SKM-1 treated with dmso at 0.1 percent for 144 hours (cell line): ENCODE measurements around the gene TMEM54.
A peak's percentile ranks its signal among the peaks of the same experiment; 100 is the strongest.

Experiments used
- DNase-seq: peaks from one replicate; lab custom pipeline; 2025; ENCODE audit not compliant: unreplicated experiment; lab: John Stamatoyannopoulos, UW

The TMEM54 gene

DNA sequence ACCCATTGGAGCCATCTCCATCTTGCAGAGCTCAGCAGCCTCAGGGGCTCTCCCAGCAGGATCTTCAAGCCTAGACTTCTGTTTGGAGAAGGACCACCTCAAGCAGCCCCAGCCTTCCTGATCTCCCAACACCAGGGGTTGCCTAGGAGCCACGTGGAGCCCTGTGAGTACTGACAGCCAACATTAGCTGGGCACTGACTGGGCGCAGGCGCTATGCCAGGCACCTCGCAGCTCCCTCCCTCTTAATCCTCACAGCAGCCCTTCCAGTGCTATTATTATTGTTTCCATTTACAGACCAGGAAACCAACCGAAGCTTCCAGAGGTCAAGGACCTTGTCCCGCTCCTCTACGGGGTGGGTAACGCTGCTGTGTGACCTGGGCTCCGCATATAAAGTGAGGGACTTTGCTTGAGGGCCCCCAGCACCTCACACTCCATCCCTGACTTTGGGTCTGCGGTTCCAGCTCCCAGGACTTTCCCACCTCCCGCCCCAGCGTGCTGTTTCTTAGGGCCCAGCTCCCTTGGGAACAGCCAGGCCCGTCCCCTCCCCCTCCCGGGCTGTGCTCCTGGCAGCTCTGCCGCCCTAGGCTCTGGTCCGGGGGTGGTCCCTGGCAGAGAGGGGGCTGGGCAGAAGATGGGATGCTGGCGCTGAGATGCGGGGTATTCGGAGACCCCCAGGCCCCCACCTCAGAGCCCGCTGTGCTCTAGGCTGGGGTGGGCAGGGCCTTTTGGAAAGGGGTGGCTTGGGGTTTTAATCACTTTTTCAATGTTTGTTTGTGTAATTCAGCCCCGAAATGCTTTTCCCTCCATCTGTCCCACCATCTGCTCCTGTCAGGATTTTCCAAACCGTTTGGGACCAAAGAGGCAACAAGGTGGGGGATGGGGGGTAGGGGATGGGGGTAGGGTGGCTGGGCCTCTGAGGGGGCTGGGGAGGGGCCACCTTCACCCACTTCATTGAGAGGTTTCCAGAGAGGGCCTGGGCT lies 19.0 kb downstream of the TMEM54 start:
- no peak for DNase-seq

DNA sequence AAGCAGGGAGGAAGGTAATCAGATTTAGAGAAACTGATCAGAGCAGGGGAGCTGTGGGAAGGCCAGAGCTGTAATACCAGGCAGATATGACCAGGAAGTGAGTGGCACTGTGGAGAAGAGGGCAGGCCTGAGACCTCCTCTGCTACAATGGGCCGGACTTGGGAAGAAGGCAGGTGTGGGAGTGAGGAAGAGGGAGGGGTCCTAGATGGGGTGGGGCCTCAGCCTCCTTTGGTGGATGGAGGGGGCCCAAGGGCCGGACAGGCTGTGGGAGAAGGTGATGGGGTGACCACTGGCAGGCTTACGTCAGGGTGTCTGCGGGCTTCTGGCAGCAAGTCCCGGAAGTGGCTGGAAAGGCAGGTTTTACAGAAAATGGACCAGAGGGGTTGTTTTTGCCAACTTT lies 19.9 kb downstream of the TMEM54 start:
- no peak for DNase-seq

DNA sequence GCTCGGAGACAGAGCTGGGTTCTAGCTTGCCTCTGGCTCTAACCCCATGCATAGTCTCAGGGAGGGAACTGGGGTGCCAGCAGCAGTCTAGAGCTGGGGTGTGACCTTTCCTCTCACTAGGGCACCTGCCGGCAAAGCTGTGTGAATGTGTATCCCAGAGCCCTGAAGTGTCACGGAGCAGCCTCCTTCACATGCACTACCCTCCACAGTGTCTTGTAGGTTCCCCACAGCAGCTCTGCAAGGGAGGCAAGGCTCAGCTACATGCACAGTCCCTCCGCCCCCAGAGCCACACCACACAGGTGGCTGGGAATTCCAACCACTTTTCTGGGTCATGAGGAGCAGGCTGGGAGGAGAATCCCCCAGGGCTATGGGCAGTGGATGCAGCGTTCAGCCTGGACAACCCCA lies 22.6 kb downstream of the TMEM54 start:
- DNase-seq, result no peak

DNA sequence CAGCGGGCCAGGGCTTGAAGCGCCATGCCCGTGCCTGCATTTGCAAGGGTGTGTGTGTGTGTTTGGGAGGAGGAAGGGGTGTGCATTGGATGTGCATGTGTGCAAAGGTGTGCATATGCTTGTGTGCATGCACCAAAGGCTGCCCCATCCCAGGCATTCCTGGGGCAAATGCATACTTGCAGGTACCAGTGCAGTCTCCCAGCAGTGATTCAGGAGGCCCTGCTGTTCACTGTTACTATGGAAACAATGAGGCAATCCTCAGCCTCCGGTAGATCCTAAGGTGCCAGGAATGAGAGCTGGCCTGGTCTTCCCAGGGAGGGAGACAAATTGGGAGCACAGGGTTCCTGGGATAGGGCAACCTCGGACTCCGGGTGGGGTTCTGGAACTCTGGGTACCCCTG lies 23.0 kb downstream of the TMEM54 start:
- no peak for DNase-seq

DNA sequence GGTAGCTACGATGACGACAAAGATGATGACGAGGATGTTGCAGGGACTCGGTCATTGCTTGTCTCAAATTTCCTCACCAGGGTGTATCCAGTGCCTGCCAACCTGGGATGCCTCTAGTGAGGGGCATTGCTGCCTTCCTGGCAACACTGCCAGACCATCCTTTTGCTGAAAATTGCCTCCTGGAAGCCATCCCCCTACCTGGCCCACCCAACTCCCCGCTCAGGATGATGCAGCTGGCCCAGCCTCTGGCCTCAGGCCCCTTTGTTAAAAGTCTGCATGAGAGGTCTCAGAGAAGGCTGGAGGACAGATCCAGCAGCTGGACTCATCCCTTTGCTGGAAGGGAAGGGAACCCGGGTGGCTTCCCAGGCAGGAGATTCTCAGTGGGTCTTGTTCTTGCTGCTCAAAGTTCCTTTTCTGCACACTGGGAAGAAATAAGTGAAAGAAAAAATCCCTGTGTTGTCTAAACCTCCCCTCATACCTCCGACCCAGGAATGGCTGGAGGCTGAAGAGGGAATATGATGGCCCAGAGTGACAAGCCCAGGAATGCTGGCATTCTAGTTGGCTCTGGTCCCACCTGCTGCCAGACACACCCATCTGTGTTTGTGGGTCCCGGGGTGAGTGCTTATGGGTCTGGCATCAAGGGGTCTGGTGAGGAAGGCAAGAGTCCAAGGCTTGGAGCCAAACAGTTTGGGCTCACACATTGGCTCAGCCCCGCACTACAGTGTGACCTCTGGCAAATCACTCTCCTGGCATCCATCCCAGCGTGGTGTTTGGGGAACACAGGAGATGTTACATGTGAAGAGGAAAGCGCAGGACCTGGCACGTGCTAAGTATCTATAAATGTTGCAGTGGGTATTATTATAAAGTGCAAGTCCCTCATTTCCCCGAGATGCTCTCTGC lies 23.7 kb downstream of the TMEM54 start:
- no peak for DNase-seq

DNA sequence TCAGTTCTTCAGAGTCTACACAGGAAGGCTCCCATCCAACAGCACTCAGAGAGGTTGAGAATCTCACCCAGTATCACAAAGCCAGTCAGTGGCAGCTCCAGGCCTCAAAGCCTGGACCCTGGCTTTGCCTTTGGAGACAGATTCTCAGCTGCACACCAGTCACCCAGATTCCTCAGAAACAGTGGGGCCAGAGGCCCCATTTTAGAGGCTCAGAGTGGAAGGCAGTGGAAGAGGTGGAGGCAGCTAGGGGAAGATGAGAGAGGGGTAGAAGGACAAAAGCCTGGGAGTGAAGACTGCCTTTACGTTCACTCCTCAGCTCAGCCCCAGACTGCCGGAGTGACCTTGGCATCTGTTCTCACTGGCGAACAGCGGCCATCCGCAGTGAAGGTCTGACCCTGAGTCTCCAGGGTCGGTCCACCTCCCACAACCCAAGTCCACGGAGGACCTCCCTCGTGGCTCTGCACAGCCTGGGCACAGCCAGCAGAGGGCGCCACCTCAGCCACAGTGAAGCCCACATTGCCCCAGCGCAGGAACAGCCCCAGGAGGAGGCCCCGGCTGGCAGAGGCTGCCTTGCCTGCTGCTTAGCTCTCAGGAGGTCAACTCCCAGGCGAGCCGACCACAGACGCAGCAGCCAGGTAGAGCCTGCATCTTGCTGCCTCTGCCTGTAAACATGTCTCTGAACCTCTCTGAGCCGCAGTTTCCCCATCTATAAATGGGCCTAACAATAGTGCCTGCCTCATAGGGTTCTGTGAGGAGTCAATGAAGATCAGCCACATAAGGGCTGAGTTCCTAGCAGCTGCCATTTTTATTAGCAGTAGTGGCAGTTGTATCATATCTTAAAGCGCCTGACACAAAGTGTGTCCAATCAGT lies 24.6 kb downstream of the TMEM54 start:
- DNase-seq, result peak; percentile 24

DNA sequence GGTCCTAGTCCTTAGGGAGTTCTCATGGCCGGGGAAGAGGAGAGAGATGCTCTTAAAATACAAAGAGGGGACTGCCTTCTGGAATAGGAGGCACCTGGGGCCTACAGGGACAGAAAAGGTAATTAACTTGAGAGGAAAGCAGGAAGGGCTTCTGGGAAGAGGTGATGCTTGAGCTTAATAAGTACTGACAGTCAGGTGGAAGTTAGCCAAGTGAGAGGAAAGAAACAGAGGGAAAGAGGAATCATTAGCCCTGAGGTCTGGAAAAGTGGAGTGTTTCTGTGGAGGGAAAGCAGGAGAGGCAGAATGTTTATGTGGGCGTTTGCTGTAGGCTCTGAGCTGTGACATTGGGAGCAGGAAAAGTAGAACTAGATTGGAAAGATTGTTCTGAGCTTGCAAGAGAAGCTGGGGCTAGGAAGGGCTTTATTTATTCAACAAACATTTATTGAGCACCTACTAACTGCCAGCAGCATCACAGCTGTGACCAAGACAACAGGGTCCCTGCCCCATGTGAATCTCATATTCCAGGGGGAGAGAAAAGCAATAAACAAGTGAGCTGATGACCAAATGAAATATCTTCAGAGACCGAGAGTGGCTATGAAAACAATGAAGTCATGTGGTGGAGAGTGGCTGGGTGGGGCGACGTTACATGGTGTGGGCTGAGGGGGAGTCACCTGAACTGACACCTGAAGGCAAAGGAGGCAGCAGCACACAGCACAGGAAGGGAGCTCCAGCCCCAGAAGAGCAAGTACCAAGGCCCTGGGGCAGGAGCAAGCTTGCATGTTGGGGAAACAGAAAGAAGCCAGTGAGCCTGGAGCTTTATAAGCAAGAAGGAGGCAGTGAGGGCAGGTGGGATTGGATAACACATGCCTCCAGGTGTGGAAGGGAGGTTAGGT lies 26.1 kb downstream of the TMEM54 start:
- DNase-seq, result no peak

DNA sequence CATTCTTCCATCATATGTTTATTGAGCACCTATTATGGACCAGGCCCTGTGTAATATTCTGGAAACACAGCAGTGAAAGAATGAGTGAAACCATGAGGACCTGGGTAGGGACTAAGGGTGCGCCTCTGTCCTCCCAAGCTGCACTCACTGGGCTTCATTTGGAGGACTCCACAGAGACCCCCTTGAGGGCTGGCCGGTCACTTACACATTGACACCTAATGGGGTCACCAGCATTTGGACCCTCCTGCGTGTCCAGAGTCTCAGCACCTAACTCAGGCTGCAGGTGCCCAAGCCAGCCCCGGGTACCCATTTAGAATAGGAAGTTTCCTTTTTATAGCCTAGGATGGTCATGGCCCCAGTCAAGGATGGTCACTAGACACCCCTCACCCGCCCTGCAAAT lies 27.7 kb downstream of the TMEM54 start:
- no peak for DNase-seq

DNA sequence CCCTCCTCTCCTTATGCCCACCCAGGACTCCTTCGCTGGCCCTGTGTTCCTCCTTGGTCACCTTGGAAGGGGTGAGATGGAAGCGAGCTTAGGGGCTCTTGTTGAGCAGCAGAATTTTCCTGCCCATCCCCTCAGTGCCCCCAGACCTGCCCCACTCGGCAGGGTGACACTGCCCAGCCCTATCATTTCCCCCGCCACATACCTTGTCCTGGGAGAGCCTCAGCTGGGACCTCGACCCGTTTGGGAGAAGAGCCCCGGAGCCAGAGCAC lies 29.1 kb downstream of the TMEM54 start:
- DNase-seq, result no peak

DNA sequence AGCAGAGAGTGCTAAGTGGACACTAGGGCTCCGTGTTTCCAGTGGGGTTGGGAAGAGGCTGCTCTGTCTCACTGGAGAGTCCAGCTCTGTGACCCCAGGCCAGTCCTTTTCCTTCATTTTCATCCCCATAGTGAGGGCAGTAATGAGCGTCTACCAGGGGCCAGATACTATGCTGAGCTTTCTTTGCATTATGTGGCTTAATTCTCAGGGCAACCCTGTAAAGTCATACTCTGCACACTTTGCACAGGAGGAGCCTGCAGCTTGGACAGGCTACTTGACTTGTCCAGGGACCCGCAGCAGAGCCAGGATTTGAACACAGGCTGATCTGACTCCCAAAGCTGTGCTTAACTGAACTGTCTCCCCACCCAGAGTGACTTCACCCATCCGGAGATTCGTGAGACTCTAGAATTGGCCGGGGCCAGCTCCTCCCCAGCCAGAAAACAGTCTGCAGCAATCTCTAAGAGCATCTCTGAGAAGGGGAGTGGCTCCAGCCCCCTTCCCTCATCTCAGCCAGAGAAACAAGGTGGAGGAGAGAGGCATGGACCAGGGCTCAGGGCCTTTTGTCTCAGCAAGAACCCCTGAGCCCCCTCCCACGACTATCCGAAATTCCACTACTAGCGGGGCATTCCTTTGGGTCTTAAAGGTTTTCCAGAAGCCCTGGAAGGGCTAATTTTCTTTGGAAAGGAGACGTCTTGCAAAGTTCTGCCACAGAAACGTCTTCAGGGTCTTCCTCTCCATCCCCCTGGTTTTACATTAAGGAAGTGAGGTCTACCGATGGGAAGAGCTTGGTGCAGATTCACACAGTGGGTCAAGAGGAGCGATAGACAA lies 29.6 kb downstream of the TMEM54 start:
- no peak for DNase-seq

DNA sequence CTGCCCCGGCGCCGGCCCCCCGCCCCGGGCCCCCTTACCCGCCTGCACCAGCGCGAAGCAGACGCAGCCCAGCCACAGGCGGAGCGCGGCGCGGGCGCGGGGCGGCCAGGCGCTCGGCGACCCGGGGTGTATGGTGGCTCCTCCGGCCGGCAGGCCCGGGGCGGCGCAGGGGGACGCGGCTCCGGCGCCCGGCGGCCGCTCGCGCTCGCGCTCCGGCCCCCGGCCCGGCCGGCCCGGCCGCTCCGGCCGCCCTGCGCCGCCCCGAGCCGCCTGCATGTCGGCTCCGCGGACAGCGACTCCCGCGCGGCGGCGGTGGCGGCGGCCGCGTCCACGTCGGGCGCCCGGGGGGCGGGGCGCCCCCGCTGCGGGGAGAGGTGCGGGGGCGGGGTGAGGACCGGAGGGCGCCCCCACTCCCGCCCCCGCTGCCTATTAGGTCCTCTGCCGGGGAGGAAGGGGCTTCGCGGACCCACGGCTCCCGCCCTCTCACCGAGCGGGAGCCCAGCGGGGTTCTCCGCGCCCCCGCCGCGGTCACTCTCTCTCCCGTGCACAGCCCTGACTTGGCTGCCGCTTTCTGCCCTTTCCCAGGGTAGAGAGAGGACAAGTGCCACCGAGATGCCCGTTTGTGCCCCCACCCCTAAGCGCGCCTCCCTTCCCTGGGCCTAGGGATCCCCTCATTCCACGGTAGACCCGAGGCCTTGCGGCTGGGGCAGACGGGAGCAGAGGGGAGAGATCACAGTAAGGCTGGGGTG lies 30.4 kb downstream of the TMEM54 start, which contains the start of gene FNDC5:
Gene FNDC5, minus strand, starts transcription at position 298 of the 749 bp plus-strand sequence.
- DNase-seq, result no peak

DNA sequence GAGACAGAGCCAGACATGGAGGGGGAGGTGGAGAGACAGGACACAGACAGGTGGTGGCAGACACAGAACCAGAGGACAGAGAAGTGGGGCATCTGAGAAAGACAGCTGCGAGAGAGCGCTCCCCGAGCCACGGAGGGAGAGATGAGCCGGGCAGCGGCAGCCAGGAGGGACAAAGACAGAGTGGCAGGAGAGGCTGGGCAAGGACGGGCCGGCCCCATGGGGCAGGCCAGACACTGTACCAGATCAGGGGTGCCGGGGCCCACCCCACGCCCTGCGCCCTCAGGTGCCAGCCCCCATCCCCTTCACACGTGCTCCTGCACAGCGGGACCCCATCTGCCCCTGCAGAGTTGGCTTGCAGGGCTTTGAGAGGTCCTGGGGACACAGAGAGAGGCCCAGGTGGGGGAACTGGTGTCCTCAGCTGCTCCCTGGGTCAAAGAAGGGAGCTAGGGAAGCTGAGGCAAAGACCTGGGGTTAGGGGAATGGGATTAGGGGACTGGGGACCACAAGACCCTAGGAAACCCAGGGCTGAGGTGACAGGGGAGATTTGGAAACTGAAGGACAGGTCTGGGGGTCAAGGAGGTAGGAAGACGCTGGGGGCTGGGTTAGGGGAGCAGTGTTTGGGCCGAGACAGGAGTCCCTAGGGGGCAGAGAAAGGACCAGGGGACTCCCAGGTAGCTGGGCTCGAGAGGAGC lies 31.1 kb downstream of the TMEM54 start:
- no peak for DNase-seq

DNA sequence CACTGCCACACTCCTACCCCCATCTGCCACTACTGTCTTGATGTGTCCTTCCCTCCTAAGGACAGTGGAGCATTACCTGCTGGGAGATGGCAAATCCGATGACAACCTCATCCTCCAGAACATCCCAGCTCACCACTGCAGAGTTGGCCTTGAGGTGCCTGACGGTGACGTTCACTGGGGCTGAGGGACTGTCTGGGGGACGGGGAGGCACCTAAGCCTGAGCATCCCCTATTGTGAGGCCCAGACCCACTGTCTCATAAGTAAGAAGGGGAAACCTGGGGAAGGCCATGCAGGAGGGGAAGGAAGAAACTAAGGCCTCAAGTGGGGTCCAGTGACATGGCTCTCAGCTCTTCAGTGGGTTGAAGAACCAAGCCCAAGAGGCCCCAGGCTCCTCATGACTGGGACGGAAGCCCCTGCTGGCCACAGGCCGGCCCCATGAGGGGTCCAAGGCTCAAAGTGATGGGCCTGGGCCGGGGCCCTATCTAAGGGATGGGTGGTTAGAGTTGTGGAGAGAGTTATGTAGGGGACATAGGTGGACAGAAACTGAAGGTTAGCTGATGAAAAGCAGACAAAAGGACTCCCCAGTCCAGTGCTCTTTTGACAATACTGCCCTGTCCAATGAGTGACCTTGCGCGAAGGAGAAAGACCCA lies 32.3 kb downstream of the TMEM54 start:
- DNase-seq, result no peak

DNA sequence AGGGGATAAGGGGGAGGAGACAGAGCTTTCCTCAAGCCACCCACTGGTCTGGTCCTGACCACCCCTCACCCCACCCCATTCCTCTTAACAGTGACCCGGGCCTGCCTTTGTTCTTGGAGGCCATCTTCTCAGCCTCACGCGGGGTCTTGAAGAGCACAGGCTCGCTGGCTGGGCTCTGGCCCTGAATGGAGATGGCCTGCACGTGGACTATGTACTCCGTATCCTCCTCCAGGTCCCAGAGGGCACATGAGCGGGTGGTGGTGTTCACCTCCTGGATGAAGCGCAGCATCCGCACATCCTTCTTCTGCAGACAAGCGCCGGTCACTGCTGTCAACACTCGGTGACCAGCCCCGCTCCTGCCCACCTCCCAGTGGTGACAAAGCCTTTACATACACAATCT lies 33.1 kb downstream of the TMEM54 start:
- no peak for DNase-seq

DNA sequence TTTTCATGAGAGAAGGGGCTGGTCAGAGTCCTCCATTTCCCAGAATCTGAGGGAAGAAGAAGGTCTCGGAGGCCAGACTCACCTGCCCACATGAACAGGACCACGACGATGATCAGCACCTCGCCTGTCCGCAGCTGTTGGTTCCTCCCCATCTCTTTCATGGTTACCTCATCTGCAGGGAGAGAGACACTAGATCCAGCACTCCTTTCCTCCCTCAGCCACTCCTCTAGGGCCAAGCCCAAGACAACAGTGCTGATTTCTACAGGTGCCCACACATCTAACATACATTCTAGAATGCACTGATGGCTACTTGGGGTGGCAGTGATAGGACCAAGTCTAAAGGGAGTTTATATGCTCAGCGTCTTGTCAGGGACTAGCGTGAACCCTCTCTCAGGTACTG lies 33.5 kb downstream of the TMEM54 start:
- no peak for DNase-seq

DNA sequence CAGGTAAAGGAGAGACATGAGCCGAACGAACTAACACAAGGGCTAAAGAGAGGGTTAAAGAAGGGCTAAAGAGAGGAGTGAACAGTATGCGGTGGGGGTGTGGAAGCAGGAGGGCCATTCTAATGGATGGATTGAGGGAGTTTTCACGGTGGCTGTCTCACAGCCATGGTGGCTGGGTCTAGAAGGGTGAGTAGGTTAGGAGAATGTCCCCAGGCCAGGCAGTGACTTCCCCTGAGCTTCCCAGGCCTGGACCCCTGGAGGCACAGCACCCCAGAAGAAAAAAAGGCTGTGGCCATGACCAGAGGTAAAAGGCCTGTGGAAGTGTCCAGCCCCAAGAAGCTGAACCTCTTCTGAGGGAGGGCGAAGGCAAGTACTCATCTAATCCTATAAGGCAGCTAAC lies 34.0 kb downstream of the TMEM54 start:
- no peak for DNase-seq

DNA sequence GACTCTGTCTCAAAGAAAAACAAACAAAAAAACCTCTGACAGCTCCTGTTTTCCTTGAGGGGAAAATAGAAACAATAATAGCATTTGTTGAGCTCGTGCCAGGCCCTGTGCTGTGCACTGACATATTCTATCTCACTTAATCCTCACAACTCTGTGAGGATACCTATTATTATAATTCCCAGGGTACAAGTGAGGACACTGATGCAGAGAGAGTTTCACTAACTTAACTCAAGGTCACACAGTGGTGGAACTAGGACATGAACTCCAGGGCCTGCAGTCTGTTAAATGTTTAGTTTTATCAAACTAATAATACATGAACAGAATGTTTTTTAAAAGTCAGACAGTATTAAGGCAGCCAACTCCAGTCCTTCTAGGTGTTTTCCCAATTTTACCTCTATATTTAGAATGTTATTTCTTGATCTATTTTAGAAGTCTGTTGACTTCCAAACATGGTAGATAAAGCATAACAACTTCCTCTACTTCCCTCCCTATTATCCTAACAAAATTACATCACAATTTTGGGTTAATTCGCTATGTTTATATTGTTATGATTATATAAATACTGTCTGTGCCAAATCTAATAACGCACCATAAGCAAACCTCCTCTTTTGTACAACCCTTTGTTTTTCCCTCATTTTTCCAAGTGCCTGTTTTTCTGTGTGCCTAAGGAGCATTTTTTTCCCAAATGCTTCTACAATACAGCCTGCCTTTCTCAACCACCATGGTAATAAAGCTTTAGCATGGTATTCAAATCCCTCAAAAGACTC lies 35.4 kb downstream of the TMEM54 start:
- no peak for DNase-seq
